ENCODE measurements around the gene TMEM132C.

Gene TMEM132C

GRCh38 chr12:128543971-128544370 is 277.0 kb downstream of the TMEM132C start:
- ChIA-PET POLR2A (no interaction called here), CTCF (no interaction called here)
- no peak for TF ChIP-seq CTCF (IDR thresholded peaks at IDR 0.05; ENCODE audit: insufficient read depth, low read length, missing control alignments)
- no peak for DNase-seq (ENCODE audit: low read depth, low spot score)
- H3K4me3 ChIP-seq (ENCODE audit: low read depth, low read length), result no peak overlapping the region

GRCh38 chr12:128548949-128549348 is 282.0 kb downstream of the TMEM132C start:
- CTCF ChIA-PET, result no interaction called here
- TF ChIP-seq CTCF (IDR thresholded peaks at IDR 0.05; ENCODE audit: insufficient read depth, low read length, missing control alignments), result no peak
- POLR2A ChIA-PET, result no interaction called here

GRCh38 chr12:128549601-128550218 is 282.7 kb downstream of the TMEM132C start:
- ChIA-PET CTCF (no interaction called here), POLR2A (no interaction called here)
- no peak overlapping the region for H3K4me3 ChIP-seq (ENCODE audit: low read depth, low read length)
- DNase-seq (ENCODE audit: low read depth, low spot score), result no peak
- no peak for TF ChIP-seq CTCF (IDR thresholded peaks at IDR 0.05; ENCODE audit: insufficient read depth, low read length, missing control alignments)

More at GRCh38 chr12:128548949-128549348, 282.0 kb downstream of the TMEM132C start:
- no peak overlapping the region for H3K4me3 ChIP-seq (ENCODE audit: low read depth, low read length)
- DNase-seq (ENCODE audit: low read depth, low spot score), result no peak

- no peak overlapping the region for H3K4me3 ChIP-seq (ENCODE audit: low read depth, low read length)
- no peak for TF ChIP-seq CTCF (IDR thresholded peaks at IDR 0.05; ENCODE audit: insufficient read depth, low read length, missing control alignments)
- POLR2A ChIA-PET, result no interaction called here
- no peak for DNase-seq (ENCODE audit: low read depth, low spot score)
- CTCF ChIA-PET, result no interaction called here
These were observed 284.3 kb downstream of the TMEM132C start for GRCh38 chr12:128551266-128551665.

GRCh38 chr12:128554546-128555304 is 287.8 kb downstream of the TMEM132C start:
- ChIA-PET POLR2A (no interaction called here), CTCF (no interaction called here)
- no peak overlapping the region for H3K4me3 ChIP-seq (ENCODE audit: low read depth, low read length)
- DNase-seq (ENCODE audit: low read depth, low spot score), result no peak
- no peak for TF ChIP-seq CTCF (IDR thresholded peaks at IDR 0.05; ENCODE audit: insufficient read depth, low read length, missing control alignments)

GRCh38 chr12:128557231-128557630 is 290.3 kb downstream of the TMEM132C start:
- ChIA-PET POLR2A (no interaction called here), CTCF (no interaction called here)
- H3K4me3 ChIP-seq (ENCODE audit: low read depth, low read length), result no peak overlapping the region
- DNase-seq (ENCODE audit: low read depth, low spot score), result no peak
- TF ChIP-seq CTCF (IDR thresholded peaks at IDR 0.05; ENCODE audit: insufficient read depth, low read length, missing control alignments), result no peak
